H1 (cell line): Measurements from ENCODE around the gene PRR36. TPM values are rescaled to one million over a fixed set of nuclear protein-coding genes. Genes with fewer than 3 reads are reported as not detected.

ENCODE experiments used
- TCF12 ChIP-seq: IDR thresholded peaks from 2 replicates; pipeline ENCODE4 v1.6.1; 2011; ENCODE audit warnings: low read depth, mild to moderate bottlenecking, low read length
- polyA plus RNA-seq, 7 experiments: library from polyadenylated mRNA; depleted of rRNA in 3 of 7; stranded (reverse) in 5 of 7; unstranded in 2 of 7; fragments of >200 nt in 5 of 7; fragments of 200-250 nt in 2 of 7; gene quantifications; 1 replicate in 5 of 7; 2 replicates in 1 of 7; 4 replicates in 1 of 7; pipeline versions ENCODE4 v1.2.1 to v1.2.3, GENCODE V29; 2011 to 2013; ENCODE audit warnings: missing spikeins in 2 of 7, mixed read lengths in 2 of 7
- total RNA-seq: library from RNA; stranded (reverse); fragmentation: NEBNext Ultra II Directional; extraction: Animal tissue kit (Norgen Biotek cat#: 25700); gene quantifications from 2 replicates; pipeline ENCODE4 v1.2.1, GENCODE V29; 2021
- TF ChIP-seq, protein P1 (sequence below): IDR thresholded peaks from 2 replicates; pipeline ENCODE4 v1.6.1; 2011; ENCODE audit warnings: low read length, improper control_type of control experiment
- TF ChIP-seq, protein P2 (sequence below): IDR thresholded peaks from 2 replicates; pipeline ENCODE4 v1.6.1; 2011; ENCODE audit warnings: low read depth, mild to moderate bottlenecking, low read length; ENCODE audit not compliant: insufficient read depth

PRR36 gene
- total and polyA plus RNA-seq, 2 of the 8 experiments (the other 6 are each of a cell fraction or from before 2014, with no cell fraction given), result 1.6 to 23.9 TPM

DNA sequence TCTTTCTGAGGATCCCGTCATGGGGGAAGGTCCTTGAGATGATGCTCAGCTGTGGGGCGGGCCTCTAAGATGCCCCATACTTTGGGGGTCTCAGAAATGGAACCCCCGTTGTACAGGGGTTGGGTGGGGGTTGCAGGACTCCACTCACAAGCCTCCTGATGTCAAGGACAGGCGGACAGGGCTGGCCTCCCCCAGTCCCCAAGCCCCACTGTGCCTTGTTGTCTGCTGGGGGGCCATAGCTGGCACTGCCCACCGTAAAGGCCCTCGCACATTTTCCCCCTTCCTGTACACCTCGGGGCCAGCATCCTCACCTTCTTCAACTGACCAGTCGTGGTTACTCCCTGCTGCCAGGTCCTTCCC lies 48.6 kb upstream of the PRR36 start (continued):
- TF ChIP-seq, protein P1, sequence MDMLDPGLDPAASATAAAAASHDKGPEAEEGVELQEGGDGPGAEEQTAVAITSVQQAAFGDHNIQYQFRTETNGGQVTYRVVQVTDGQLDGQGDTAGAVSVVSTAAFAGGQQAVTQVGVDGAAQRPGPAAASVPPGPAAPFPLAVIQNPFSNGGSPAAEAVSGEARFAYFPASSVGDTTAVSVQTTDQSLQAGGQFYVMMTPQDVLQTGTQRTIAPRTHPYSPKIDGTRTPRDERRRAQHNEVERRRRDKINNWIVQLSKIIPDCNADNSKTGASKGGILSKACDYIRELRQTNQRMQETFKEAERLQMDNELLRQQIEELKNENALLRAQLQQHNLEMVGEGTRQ, result no peak
- no peak for TF ChIP-seq TCF12
- TF ChIP-seq, protein P2, sequence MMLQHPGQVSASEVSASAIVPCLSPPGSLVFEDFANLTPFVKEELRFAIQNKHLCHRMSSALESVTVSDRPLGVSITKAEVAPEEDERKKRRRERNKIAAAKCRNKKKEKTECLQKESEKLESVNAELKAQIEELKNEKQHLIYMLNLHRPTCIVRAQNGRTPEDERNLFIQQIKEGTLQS, result no peak
